Choroid plexus epithelial cell (primary cell): ENCODE measurements around the gene MYO3A.

ENCODE experiments used
- DNase-seq: peaks from one replicate; pipeline ENCODE4 v3.0.0-alpha.2; 2010; ENCODE audit warnings: low read depth
- H3K4me3 ChIP-seq: 2 replicates; pipeline ENCODE4 v1.5.1; 2011; ENCODE audit warnings: low read depth, mild to moderate bottlenecking, control low read depth, low read length, moderate library complexity
- TF ChIP-seq, protein P1 (sequence below): conservative IDR thresholded peaks from 2 replicates; pipeline ENCODE4 v1.5.1; 2011; ENCODE audit warnings: low read depth, mild to moderate bottlenecking, control low read depth, inconsistent platforms, low read length, moderate library complexity

The MYO3A gene

DNA sequence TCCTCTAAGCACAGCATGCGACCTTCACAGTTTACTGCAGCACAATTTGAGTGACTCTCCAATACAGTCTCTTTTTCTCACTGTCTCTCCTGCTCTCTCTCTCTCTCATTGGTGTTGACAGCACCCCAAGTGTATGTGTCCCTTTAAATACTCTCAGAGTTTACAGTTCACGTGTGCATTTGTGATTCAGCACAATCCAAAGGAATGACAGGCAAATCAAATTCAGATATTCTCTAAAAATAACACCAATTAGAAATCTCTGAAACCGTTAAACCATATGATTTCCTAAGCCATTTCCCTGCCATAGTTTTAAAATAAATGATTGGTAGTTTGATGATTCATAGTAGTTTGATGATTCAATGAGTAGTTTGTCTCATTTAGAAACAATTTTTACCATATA, 178.5 kb downstream of the MYO3A start:
- TF ChIP-seq, protein P1, sequence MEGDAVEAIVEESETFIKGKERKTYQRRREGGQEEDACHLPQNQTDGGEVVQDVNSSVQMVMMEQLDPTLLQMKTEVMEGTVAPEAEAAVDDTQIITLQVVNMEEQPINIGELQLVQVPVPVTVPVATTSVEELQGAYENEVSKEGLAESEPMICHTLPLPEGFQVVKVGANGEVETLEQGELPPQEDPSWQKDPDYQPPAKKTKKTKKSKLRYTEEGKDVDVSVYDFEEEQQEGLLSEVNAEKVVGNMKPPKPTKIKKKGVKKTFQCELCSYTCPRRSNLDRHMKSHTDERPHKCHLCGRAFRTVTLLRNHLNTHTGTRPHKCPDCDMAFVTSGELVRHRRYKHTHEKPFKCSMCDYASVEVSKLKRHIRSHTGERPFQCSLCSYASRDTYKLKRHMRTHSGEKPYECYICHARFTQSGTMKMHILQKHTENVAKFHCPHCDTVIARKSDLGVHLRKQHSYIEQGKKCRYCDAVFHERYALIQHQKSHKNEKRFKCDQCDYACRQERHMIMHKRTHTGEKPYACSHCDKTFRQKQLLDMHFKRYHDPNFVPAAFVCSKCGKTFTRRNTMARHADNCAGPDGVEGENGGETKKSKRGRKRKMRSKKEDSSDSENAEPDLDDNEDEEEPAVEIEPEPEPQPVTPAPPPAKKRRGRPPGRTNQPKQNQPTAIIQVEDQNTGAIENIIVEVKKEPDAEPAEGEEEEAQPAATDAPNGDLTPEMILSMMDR: no peak
- no peak for DNase-seq
- no peak overlapping the region for H3K4me3 ChIP-seq

DNA sequence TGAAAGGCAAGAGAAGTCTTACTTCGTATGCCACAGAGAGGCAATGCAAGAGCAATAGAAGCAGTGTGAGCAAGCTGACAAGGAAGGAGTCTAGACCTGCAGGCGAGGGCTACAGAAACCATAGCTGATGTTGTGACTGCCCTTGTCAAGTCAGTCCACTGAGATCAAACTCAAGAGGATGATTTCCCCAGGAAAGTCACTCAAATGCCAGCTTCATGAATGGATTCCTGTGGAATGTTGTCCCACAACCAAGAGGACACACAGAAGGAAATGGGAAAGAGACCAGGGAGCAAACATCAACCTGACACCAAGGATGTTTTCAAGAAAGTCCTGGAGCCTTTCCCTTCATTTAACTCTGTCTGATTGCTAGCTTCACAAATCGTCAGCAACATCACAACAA, 204.6 kb downstream of the MYO3A start:
- no peak for DNase-seq
- TF ChIP-seq, protein P1: no peak
- H3K4me3 ChIP-seq: no peak overlapping the region

DNA sequence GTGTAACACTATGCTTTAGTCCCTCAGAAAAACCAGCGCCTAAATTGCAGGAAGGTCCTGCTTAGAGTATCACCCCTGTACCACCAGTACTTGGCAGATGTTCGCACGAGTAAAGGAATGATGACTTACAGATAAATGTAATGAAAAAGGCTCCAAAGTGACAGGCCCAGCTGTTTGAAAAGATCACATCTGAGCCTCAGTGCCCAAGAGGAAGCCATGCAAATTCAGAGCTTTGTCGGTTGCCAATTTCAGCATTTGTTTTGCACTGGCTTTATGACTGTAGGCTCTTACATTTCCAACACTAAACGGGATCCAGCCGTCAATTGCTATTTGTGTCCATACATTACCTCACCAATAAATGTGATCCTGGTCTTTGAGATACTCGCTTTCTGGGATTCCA, 222.0 kb downstream of the MYO3A start:
- TF ChIP-seq, protein P1: no peak
- H3K4me3 ChIP-seq: no peak overlapping the region
- DNase-seq: no peak

DNA sequence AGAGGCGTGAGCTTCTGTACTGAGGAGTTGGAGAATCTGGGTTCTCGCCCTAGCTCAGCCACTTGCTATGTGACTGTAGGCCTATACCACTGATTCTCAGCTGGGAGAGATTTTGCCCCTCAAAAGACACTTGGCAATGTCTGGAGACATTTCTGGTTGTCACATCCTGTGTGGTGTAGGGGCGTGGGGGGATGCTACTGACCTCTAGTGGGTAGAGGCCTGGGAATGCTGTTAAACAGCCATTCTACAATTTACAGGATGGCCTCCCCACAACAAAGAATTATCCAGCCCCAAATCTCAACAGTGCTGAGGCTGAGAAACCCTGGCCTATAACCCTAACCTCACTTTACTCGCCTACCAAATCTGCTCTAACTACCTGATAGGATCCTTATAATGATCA, 223.7 kb downstream of the MYO3A start:
- TF ChIP-seq, protein P1: no peak
- no peak for DNase-seq

DNA sequence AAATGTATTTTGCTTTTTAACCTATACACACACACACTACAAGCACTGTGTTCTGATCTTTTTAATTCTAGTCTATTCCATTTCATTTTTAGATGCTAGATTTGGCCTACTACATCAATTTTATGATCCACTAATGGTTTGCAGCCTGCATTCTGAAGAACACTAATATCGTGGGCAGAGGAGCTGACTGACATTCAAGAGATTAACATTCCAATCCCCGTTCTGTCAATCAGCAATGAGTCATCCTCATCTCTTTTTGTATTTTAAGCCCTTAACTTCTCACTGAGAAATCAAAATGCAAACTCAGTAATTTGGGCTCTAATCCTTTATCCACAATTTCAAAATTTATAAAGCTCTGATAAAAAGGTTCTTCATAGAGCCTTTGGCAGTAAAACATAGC, 235.4 kb downstream of the MYO3A start:
- TF ChIP-seq, protein P1: no peak

More for the DNA sequence above, 223.7 kb downstream of the MYO3A start:
- no peak overlapping the region for H3K4me3 ChIP-seq

DNA sequence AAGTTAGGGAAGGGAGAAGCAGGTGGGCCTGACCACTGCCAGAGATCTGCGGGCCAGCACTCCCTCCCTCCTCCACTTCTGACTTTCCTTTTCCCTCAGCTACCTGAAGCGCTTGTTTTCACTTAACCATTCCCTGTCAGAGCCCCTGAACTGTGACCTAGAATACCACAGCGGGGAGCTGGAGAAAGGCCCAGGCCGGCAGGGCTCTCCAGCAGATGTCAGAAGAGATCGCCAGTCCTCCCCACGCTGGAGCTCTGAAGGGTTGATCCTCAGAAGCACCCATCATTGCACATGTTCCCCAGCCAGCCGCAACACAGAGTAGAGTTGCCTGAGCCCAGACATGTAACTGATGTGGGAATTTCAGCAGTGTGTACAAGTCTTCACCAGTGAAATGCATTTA, 238.1 kb downstream of the MYO3A start:
- DNase-seq: no peak

More for the DNA sequence above, 235.4 kb downstream of the MYO3A start:
- DNase-seq: no peak
- no peak overlapping the region for H3K4me3 ChIP-seq

DNA sequence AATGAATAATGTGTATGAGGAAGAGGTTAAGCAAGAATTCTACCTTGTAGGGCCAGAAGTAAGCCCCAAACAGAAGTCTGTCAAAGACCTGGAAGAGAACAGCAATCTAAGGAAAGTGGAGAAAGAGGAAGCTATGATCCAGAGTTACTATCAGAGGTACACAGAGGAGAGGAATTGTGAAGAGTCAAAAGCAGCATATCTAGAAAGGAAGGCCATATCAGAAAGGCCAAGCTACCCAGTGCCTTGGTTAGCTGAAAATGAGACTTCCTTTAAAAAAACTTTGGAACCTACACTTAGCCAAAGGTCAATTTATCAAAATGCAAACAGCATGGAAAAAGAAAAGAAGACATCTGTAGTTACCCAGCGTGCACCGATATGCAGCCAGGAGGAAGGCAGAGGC, 239.8 kb downstream of the MYO3A start:
- TF ChIP-seq, protein P1: no peak
- no peak for DNase-seq
- no peak overlapping the region for H3K4me3 ChIP-seq

More for the DNA sequence above, 238.1 kb downstream of the MYO3A start:
- H3K4me3 ChIP-seq: no peak overlapping the region
- TF ChIP-seq, protein P1: no peak
